Activated T-helper 2 cell treated with anti-CD3 and anti-CD28 coated beads, Interferon-gamma antibody, Interleukin-2, Interleukin-4, amounts not matched to agents 10 μg/mL and 5 μg/mL and 100 μg/mL, durations not matched to agents 14 hours and 24 hours and 36 hours (primary cell): Measurements from ENCODE around the gene SH2D3C. TPM values are rescaled to one million over a fixed set of nuclear protein-coding genes. Genes with fewer than 3 reads are reported as not detected.

Source experiments
- DNase-seq: peaks from one replicate; pipeline ENCODE4 v3.0.0; 2021; ENCODE audit warnings: low spot score
- H3K27ac Mint-ChIP-seq: one replicate; pipeline ENCODE4 v1.8.0; 2021; ENCODE audit warnings: mixed read lengths
- H3K27me3 Mint-ChIP-seq: one replicate; pipeline ENCODE4 v1.8.0; 2021; ENCODE audit warnings: low read depth, mixed read lengths
- H3K36me3 Mint-ChIP-seq: one replicate; pipeline ENCODE4 v1.8.0; 2021; ENCODE audit warnings: low read depth, mixed read lengths
- H3K4me1 Mint-ChIP-seq: one replicate; pipeline ENCODE4 v1.8.0; 2021; ENCODE audit warnings: low read depth, mixed read lengths
- H3K4me3 Mint-ChIP-seq: one replicate; pipeline ENCODE4 v1.8.0; 2021; ENCODE audit warnings: low read depth, mild to moderate bottlenecking, moderate library complexity, mixed read lengths
- H3K9me3 Mint-ChIP-seq: one replicate; pipeline ENCODE4 v1.8.0; 2021; ENCODE audit warnings: mixed read lengths
- intact Hi-C: fragments of 100-400 bp; cut with micrococcal nuclease; formaldehyde crosslinking; loops from one replicate; pipeline ENCODE4 v1.15.1; 2023
- total RNA-seq: library from RNA; stranded (reverse); gene quantifications from 2 replicates; pipeline ENCODE4 v1.2.3, GENCODE V29; 2022

Gene SH2D3C
- total RNA-seq, 1 donor from 2014 or later = 23.6 TPM

DNA sequence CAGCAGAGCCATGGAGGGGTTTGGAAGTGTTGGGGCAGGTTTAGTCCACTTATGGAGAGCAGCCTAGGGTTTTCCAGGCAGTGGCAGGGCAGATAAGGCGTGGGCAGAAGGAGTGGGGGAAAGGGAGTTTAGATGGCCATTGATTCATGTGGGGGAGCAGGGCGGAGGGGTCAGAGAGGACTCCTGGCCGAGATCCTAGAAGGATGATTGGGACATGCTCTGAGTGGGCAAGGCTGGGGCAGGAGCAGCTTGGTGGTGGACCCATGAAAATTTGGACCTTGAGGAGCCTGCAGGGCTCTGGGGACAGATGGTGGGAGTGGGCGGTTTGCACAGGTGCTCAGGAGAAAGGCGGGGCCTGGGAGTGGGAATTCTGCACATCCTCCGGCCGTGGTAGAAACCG is 25.3 kb downstream of the SH2D3C start:
- H3K9me3 Mint-ChIP-seq = no peaks in the 10 kb centered on the region
- no peak for DNase-seq
- H3K27ac Mint-ChIP-seq = no peak overlapping the region
- no peaks in the 10 kb centered on the region for H3K27me3 Mint-ChIP-seq
- H3K4me3 Mint-ChIP-seq = no peak overlapping the region
- no peaks in the 10 kb centered on the region for H3K4me1 Mint-ChIP-seq
- intact Hi-C loops = no loop called here
- peaks cover 29% of the 10 kb centered on the region for H3K36me3 Mint-ChIP-seq

GRCh38 chr9:127751269-127752054 is 27.0 kb downstream of the SH2D3C start:
- no peak overlapping the region for H3K4me3 Mint-ChIP-seq
- intact Hi-C loops = no loop called here
- no peaks in the 10 kb centered on the region for H3K4me1 Mint-ChIP-seq
- no peak overlapping the region for H3K27ac Mint-ChIP-seq
- no peaks in the 10 kb centered on the region for H3K9me3 Mint-ChIP-seq
- peaks cover 43% of the 10 kb centered on the region for H3K36me3 Mint-ChIP-seq
- no peak for DNase-seq
- H3K27me3 Mint-ChIP-seq = no peaks in the 10 kb centered on the region

GRCh38 chr9:127749090-127749787 is 29.2 kb downstream of the SH2D3C start:
- Mint-ChIP-seq H3K4me1 (no peaks in the 10 kb centered on the region), H3K9me3 (no peaks in the 10 kb centered on the region), H3K36me3 (peaks cover 52% of the 10 kb centered on the region), H3K27ac (no peak overlapping the region), H3K4me3 (no peak overlapping the region), H3K27me3 (no peaks in the 10 kb centered on the region)
- intact Hi-C loops = no loop called here
- no peak for DNase-seq

- H3K27ac Mint-ChIP-seq = peak overlapping the region; percentile 38
- H3K4me1 Mint-ChIP-seq = no peaks in the 10 kb centered on the region
- no peaks in the 10 kb centered on the region for H3K9me3 Mint-ChIP-seq
- intact Hi-C loops = no loop called here
- no peak for DNase-seq
- no peak overlapping the region for H3K4me3 Mint-ChIP-seq
- H3K27me3 Mint-ChIP-seq = no peaks in the 10 kb centered on the region
- peaks cover 62% of the 10 kb centered on the region for H3K36me3 Mint-ChIP-seq
These were observed 31.4 kb downstream of the SH2D3C start for GRCh38 chr9:127746959-127747569.

DNA sequence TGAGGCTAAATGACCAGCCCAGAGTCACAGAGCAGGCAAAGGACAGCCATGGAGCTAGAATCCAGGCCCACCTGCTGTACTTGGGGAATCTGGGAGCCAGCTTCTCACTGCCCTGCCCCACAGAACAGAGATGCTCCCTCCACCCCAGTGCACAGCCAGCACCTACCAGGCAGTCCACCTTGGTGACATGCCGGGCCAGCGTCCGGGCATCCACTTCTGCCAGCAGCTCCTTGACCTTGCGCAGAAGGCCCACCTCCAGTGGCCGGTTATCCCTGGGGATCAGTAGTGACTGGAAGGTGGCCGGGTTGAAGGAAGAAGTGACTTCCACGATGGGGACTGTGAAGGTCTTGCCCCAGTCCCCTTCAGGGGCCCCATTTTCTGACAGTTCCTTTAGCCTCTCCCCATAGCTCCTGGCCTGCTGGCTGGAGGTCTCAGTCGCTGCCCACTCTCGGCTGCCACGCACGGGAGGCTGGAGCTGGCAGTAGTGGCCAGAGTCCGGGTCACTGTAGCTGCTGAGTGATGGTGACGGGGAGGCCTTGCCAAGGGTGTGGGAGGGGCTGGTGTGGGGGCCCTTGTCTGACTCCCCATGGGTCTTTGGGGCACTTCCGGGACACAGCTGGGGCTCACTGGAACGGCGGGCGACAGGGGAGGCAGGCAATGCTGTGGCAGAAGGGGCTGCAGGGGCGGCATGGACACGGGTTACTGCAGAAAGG is 33.9 kb downstream of the SH2D3C start:
- Mint-ChIP-seq H3K9me3 (no peaks in the 10 kb centered on the region), H3K4me3 (no peak overlapping the region), H3K27me3 (no peaks in the 10 kb centered on the region), H3K27ac (peak overlapping the region; percentile 42), H3K36me3 (peaks cover 54% of the 10 kb centered on the region), H3K4me1 (no peaks in the 10 kb centered on the region)
- no peak for DNase-seq
- intact Hi-C loops = no loop called here

DNA sequence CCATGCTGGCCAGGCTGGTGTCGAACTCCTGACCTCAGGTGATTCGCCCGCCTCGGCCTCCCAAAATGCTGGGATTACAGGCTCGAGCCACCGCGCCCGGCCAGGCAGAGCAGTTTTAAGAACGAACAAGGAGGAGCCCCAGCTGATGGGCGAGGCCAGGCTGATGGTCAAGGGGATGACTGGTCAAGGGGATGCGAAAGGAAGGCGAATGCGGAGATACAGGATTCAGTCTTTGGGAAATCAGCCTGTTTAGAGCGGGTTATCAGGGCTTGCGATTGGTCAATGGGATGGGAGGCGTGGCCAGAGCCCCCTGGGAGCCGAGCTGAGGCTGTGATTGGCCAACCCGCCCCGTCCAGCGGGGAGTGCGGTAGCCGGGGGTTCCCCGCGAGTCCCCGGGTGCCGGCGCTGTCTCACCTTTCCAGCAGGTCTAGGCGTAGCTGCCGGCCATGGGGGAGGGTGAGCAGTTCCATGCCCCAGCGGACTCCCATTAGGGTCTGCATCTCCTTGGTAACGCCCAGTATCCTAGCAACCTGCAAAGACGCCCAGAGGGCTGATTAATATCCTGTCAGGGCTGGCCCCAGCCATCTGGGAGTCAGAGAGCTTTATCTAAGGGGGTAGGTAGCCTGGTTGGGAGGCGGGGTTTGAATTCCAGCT is 35.9 kb downstream of the SH2D3C start:
- Mint-ChIP-seq H3K4me3 (no peak overlapping the region), H3K9me3 (no peaks in the 10 kb centered on the region), H3K36me3 (peaks cover 49% of the 10 kb centered on the region), H3K27me3 (no peaks in the 10 kb centered on the region), H3K4me1 (no peaks in the 10 kb centered on the region), H3K27ac (no peak overlapping the region)
- intact Hi-C loops = no loop called here
- DNase-seq = no peak

DNA sequence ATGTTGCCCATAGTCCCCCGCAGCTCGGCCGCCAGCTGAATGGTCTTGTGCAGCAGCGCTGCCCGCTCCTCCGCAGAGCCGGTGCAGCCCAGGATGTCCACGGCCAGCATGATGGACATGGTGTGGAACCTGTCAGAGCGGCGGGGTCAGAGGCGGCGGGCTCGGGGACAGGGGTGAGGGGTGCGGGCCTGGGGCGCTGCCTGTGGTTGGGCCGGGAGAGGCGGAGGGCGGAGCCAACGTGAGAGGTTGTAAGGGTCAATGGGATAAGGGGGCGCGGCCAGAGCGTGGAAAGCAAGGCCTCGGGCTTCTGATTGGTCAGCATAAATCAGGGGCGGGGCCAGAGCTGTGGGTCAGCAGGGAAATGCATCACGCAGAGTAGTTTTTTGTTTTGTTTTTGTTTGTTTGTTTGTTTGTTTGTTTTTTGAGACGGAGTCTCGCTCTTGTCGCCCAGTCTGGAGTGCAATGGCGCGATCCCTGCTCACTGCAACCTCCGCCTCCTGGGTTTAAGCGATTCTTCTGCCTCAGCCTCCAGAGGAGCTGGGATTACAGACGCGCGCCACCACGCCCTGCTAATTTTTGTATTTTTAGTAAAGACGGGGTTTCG is 36.5 kb downstream of the SH2D3C start:
- H3K27ac Mint-ChIP-seq = no peak overlapping the region
- no peaks in the 10 kb centered on the region for H3K27me3 Mint-ChIP-seq
- intact Hi-C loops = no loop called here
- no peaks in the 10 kb centered on the region for H3K9me3 Mint-ChIP-seq
- no peak for DNase-seq
- no peaks in the 10 kb centered on the region for H3K4me1 Mint-ChIP-seq
- H3K4me3 Mint-ChIP-seq = no peak overlapping the region
- H3K36me3 Mint-ChIP-seq = peaks cover 46% of the 10 kb centered on the region

DNA sequence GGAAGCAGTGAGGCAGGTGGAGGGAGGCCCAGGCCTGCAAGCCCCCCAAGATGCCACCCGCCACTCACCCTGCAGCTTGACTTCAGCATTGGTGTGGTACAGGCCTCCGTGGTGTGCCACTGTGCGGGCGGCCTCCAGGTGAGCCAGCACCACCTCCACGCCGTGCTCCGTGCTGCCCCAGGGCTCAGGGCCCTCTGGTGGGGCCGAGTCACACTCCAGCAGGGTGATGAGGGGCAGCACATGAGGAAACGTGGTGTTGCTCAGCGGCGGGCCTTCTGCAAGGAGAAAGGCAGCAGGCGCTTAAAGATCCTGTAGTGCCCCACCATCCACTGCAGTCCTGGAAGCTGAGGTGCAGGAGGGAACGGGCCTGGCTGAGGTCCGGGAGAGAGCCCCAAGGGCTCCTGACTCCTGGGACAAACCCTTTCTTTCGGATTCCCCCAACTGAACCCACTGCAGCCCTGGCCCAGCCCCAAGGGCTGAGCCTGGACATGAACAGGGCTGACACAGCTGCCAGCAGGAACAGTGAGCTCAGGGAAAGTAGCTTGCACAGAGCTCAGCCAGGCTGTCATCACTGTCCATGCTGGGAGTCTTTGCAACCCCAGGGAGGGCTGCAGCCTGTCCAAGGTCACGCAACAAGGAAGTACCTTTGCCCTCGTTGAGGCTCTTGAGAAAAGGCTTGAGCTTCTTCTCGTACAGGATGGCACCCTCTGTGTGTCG is 38.7 kb downstream of the SH2D3C start:
- Mint-ChIP-seq H3K36me3 (peaks cover 39% of the 10 kb centered on the region), H3K27me3 (no peaks in the 10 kb centered on the region), H3K9me3 (no peaks in the 10 kb centered on the region), H3K4me1 (peaks cover 5% of the 10 kb centered on the region), H3K4me3 (no peak overlapping the region), H3K27ac (no peak overlapping the region)
- intact Hi-C loops = no loop called here
- no peak for DNase-seq

- H3K27me3 Mint-ChIP-seq = no peaks in the 10 kb centered on the region
- H3K9me3 Mint-ChIP-seq = no peaks in the 10 kb centered on the region
- intact Hi-C loops = no loop called here
- no peak overlapping the region for H3K4me3 Mint-ChIP-seq
- H3K4me1 Mint-ChIP-seq = peaks cover 9% of the 10 kb centered on the region
- H3K27ac Mint-ChIP-seq = no peak overlapping the region
- H3K36me3 Mint-ChIP-seq = peaks cover 32% of the 10 kb centered on the region
- no peak for DNase-seq
These were observed 39.8 kb downstream of the SH2D3C start for GRCh38 chr9:127738666-127739065.

- intact Hi-C loops = loop anchor here (1.0 to 2.0 kb wide), 5 partner anchors 36 to 186 kb away; partner anchors contain the start of gene STXBP1
- H3K27ac Mint-ChIP-seq = peak overlapping the region; percentile 95
- H3K36me3 Mint-ChIP-seq = peaks cover 18% of the 10 kb centered on the region
- peaks cover 11% of the 10 kb centered on the region for H3K4me1 Mint-ChIP-seq
- DNase-seq = no peak
- H3K27me3 Mint-ChIP-seq = no peaks in the 10 kb centered on the region
- H3K9me3 Mint-ChIP-seq = no peaks in the 10 kb centered on the region
- H3K4me3 Mint-ChIP-seq = peak overlapping the region; percentile 91
These were observed 42.8 kb downstream of the SH2D3C start for GRCh38 chr9:127735530-127736185.
